GM18508 (cell line): ENCODE data around the gene CDKN1C.

Experiments used
- ATAC-seq: cut with Tn5 transposase; IDR thresholded peaks from one replicate; pipeline ENCODE4 v1.9.1; 2021; ENCODE audit warnings: moderate number of reproducible peaks; ENCODE audit not compliant: insufficient read depth, unreplicated experiment

The CDKN1C gene

DNA sequence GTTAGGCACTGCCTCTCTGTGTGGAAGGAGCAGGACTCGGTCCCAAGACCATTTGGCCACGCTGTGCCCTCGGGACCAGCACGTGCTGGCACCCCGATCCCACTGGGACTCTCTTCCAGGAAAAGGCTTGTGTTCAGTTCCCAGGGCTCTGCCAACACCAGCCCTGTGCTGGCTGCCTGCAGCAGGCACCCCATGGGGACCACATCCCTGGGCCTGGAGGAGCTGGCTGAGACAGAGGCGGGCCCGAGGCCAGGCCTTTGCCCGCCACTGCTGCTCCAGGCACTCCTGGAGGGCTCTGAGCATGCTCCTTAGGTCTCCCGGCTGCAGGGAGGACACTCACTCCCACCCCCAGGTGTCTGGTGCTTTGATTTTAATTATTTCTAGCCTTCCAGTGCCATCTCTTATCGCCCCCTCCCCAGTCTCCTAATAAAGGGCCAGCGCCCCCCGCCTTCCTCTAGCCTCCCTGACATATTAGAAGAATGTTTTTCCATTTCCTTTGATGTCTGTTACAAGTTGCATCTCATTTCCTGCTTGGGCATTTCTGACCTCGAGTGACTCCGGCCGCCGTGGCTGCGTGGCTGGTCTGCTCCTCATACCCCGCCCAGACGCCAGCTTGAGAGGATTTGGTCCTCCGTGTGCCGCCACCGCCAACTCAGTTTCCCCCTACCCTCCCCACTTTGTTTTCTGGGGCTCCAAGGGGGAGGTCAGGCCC is 14.4 kb downstream of the CDKN1C start:
- ATAC-seq: no peak

DNA sequence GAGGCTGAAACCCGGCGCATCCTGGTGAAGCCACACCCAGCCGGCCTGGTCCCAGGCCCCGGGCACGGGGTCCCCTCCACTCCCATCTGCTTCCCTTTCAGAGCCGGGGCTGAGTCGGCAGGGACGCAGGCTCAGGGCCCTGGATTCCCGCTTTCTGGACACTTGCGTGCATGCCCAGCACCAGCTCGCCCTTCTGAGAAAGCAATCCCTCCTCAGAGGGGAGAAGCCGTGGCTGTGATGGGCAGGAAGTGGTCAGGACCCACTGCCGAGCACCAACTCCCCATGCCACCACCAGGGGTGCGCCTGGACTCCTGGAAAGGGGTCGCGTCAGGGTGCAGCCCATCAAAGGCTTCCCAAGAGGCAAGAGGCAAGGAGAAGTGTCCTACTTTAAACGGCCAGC is 15.1 kb downstream of the CDKN1C start:
- no peak for ATAC-seq

DNA sequence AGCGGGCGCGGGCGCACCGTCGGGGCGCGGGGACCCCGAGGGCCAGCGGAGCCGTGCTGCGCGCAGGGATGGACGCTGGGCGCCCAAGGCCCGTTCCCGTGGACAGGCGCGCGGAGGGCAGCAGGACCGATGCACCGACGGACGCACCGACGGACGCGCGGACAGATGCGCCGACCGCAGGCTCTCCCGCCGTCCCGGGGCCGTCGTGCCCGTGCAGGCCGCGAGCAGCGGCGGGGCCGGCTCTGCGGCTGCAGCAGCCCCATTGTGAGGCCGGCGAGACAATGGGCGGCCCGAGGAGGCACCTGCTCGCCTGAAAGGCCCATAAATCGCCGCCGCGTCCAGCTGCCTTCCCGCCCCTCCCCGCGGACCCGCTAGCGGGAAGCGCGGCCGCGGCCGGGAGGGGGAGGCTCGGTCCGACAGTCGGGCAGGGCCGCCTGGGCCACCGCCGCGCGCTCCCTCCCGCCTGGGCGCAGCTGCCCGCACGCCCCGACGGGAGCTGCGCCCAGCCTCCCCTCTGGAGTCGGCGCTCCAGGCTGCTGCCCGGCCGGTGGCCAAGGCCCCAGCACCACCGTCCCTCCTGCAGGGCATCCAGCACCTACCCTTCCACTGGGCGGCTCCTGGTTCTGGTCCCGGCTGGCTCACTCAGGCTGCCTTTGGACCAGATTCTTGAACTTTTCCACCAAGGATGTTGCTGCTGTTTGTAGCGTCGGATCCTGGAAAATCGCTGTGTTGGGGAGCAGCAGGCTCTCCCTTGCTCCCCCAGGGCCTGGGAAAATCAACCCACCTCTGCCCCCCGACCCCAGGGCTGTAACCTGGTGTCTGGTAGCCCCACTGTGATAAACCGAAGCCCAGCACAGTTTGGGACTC is 15.8 kb downstream of the CDKN1C start:
- no peak for ATAC-seq

DNA sequence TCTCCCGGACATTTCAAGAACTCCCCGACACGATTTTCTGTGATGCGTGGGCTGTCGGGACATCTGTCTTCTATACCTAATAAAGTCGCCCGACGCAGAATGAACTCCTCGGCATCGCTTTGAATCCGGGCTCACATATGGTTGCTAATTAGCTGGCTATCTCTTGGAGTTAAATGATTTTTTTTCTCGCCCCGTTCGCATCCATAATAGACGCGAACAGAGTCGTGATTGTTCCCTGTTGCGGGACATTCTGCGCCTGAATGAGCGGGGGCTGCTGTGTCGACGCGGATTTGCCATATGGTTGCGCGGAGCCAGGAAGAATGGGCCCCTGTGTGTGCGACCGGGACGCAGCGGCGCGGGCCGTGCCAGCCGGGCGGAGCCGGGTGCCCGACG is 16.4 kb downstream of the CDKN1C start:
- ATAC-seq: no peak

DNA sequence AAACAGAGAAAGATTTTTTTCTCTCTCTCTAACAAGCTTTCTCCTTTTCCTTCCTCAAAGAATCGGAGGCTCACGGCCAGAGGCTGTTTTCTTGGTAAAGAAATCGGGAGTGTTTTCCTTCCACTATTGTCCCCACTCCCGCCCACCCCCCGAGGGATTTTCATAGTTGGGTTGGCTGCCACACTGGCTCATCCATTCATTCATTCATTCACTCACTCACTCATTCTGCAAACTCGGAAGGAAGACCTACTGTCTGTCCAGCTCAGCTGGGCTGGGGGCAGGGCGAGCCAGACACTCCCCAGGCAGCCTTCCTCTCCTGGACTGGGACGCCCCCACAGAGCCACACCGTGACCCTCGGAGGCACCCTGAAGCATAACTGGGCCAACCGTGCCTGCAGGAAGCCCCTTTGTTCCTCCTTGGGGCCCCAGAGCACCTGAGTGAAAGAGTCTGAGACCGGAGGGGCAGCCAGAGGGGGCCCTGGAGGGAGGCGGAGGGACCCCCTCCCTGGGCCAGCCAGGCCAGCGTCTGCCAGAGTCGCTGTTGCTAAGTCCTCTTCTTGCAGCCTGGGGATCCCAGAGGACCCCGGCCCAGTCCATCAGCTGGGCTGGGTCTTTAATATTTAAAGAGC is 17.0 kb downstream of the CDKN1C start:
- no peak for ATAC-seq

DNA sequence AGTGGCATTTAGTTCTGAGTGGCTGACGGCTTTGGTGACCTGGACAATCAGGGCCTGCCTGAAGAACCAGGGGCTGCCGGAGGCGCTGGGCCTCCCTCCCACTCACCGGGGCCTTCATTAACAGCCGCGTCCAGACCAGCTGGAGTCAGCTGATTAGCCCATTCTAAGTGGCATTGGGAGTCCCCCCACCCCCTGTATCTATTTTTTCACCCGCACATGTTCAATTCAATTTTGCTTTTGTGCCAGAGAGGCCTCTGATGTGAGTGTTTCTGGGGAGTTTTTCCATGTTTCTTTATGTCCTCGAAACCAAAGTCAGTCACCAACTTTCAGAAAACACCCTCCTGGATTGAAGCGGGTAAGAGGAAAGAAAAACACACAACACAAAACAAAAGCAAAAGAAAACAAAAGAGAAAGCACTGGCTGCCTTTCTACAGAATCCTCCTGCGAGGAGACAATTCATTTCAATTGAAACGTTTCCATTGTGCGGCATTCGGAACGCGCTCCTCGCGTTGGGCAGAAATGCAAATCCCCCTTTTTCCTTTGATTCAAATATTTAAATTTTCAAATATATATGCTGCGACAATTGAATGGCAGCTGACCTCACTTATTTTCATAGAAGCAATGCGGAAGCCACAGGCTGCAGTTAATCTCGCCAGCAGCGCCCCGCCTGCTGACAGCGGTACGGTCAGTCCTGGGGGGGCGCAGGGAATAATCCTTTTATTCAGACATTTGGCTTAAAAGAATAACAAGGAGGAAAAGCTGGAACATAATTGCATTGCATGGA is 17.7 kb downstream of the CDKN1C start:
- ATAC-seq: no peak

DNA sequence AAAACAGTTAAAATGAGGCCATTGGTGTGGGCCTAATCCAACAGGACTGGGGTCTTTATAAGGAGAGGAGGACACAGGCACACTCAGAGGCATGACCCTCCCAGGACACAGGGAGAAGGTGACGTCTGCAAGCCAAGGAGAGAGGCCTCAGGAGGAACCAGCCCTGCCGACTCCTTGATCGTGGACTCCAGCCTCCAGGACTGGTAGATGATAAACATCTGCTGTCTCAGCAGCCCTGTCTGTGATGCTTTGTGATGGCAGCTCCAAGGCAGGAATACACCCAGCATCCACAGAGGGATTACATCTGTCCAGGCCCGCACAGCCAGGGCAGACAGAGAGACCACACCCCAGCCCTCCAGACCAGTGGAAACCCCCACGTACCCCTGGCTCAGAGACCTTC is 18.4 kb downstream of the CDKN1C start:
- ATAC-seq: no peak

DNA sequence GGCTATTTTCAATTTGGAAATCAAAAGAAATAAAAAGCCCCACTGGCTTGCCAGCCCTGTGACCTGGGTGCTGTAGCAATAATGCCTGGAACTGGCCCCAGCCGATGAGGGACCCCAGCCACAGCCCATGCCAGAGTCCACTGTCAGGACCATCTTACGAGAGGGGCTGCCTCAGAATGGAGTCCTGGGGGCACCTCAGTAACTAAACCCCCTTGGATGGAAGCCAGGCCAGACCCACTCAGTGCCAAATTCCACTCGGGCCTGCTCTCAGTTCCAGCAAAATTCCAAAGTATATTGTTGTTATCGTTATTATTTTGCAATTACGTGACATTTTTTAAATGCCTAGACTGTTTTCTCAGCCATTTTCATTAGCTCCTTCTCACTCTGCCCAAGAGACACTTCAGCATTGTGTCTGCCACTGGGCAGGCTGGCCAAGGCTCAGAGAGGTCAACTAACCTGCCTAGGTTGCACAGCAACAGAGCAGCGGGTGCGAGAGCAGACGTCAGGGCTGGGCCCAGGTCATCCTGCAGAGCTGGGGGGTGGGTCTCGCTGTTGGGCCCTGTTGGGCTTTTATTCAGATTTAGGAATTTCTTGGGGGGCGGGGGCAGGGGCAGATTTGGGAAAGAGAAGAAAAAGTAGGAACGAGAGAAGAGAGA is 19.5 kb downstream of the CDKN1C start:
- ATAC-seq: no peak

DNA sequence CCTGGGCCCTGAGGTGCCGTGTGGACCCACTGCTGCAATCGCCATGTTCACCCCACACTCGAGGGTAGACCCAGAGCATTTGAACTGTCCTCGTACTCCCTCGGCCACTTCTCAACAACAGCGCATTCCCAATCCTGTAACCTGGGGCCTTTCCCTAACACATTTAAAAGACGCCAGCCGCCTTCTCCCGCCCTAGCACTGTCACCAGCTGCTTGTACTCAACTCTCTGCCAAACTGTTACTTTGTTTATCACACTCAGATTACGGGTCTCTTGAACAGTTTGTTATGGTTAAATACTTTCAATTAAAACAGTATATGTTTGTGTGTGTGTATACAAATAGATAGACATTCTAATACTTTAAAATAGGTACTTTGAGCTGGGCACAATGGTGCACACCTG is 20.7 kb downstream of the CDKN1C start:
- no peak for ATAC-seq

DNA sequence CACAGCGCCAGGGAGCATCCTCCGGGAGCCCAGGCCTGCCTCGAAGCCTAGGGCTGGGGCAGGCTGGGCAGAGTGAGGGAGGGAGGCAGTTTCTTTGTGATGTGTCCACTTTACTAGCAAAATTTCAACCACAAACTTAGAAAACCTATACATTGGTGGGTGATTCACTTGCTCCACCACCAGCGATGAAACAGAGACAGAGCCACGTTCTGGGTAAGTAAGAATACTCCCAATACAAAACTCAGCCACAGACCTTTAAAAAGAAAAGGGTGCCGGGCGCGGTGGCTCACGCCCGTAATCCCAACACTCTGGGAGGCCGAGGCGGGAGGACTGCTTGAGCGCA is 22.3 kb downstream of the CDKN1C start:
- no peak for ATAC-seq

DNA sequence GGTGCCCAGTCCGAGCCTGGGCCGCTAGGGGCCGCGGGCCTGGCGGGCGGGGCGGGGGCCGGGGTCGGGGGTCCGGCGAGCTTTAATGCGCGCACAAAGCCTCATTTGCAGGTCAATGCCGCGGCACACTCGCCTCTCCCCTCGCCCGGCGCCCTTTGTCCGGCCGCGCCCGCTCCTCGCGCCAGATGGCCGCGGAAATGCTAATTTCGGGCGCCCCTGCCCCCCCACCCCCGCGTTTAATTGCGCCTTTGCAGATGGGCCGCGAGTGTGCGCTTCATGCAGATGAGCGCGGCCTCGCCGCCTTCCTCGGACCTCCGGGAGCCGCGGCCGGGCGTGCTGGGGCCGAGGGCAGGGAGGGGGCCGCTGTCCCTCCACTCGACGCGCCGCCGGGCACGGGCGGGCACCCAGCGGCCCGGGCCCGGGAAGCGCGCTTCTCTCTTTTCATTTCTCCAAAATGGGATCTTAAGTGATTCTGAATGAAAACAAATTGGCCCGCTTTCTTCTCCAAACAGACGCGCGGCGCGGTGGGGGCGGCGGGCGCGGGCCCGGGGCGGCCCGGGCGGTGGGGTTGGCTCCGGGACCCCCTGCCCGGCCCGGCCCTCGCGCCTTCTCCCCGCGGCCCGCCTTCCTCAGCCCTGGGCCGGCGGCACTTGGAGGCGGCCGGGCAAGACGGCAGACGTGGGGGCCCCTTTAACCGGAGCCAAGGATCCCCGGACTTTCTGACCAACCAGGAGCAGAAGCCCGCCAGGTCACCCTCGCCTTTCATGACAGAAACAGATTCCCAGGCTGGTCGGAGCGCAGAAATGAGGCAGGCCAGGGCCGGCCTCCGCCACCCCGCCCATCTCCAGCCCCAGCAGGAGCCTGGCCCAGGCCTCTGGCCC is 22.9 kb downstream of the CDKN1C start:
- ATAC-seq: no peak

DNA sequence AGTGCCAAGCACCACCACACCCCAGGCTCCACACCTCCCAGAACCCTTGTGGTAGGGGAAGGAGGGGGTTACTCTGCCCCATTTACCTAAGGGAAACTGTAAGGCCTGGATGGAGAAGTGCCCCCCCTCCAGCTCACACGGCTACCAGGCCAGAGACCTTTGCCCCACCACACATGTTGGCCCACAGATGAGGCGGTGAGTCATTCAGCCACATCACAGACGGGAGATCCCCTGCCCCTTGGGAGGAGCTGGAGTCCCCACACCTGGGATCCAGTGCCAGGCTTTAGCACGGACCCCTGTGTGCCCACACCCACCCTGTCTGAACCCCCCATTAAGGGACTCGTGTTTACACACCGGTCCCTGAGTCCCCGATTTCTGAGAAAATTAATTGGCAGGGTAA is 24.9 kb downstream of the CDKN1C start:
- ATAC-seq: no peak

DNA sequence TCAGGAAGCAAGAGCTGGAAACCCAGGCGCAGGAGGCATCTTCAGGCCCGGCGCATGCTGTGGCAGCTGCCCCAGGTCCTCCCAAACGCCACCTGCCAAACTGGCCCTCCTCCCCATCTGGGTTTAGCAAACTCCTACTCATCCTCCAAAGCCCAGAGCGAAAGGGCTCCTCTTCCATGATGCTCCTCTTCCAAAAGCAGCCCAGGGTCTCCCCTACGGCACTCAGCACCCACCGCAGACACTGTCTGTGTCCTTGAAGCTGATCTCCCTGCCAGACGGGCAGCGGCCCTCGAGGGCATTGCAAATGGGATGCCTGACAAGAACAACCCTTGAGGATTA is 25.9 kb downstream of the CDKN1C start:
- ATAC-seq: no peak

DNA sequence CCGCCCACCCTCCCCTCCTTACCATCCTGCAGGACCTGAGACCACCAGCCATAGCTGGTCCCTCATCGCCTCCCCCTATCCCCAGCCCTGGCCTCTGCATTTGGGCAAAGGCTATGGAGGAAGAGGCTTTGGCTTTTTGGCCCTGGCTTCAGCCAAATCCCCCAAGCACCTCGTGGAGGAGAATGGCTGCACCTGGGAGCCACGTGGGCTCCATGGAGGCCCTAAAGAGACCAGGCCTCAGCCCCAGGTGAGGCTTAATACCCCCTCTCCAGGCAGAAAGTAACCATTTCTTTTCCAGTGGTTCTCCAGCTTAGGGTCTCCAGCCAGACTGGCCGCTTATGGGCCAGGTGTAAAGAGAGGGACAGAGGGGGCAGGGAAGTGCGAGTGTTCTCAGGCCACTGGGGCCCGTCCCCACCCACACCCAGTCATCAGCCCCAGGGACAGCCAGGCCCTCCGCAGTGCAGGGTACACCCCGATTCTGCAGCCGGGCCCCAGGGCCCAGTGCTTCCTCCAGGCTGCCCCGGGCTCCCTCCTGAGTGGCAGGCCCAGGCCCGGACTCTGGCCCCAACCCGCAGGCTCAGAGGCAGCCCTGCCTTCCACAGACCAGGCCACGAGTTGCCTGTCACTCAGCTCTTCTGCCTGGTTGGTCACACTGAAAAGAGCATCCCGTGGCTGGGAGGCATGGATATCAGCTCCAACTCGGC is 26.4 kb downstream of the CDKN1C start:
- no peak for ATAC-seq

DNA sequence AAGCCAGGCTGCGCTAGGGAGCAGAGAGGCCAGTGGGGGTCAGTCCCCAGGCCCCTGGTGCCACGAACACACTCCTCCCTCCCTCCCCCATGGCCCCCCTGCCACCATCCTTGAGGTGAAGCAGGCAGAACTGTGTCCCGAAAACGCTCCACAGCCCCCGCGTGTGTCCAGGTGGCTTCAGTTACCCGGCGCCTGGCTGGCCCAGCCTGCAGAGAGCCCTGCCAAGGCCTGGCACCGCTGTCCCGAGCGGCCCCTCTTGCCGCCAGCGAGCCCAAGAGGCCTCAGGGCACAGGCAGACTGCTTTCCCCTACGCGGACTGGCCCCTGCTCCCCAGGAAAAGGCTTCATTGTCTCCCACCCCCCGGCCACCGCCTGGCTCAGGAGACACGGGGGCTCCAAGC is 27.7 kb downstream of the CDKN1C start:
- no peak for ATAC-seq

DNA sequence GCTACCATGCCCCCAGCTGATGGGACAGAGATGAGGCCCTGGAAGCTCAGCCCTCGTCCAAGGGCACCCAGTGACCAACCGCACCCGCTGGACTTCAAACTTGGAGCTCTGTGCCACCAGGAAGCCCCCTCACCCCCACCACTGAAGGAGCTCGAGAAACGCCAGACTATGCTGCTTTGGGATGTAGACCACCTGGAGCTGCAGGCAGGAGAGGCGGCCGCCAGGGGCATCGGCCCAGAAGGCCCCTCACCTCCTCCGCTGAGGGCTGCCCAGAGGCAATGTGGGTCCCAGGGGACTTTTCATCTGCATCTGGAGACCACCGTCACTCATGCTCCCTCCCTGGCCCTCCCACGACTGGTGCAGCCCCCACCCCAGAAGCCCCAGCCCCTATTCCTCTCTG is 28.3 kb downstream of the CDKN1C start:
- no peak for ATAC-seq

DNA sequence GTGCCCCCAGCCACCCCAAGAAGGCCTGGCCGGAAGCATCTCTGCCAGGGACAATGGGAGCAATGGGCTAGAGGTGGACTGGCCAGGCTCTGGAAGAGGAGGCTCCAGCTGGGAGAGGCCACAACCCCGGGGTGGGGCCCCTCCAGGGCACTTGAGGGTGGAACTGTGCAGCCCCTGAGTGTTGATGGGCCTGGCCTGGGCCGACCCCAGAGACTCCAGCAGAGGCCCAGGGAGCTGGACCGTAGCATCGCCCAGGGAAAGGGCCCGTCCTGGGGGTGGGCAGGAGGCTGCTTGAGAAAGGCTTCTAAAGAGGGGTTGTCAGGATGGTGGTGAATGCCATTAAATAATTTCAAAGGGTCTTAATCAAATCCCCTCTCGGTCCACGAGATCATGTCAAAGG is 30.4 kb downstream of the CDKN1C start:
- no peak for ATAC-seq

DNA sequence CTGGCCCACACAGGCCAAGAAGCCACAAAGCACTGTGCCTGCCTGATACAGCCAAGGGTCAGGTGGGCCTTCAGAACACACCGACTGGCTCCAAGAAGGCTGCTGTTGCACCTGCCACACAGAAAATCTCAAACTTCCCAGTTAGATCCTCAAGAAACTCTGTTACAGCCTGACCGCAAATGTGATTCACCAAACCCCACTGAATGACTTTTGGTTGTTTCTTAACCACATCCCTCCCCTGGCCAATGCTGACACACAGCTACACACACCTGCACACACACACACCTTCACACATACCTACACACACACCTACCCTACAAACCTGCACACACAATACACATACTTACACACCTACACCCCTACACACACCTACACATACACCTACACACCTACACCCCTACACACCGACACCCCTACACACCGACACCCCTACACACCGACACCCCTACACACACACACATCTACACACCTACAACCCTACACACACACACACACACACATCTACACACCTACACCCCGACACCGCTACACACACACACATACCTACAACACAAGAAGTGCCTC is 31.5 kb downstream of the CDKN1C start:
- no peak for ATAC-seq

DNA sequence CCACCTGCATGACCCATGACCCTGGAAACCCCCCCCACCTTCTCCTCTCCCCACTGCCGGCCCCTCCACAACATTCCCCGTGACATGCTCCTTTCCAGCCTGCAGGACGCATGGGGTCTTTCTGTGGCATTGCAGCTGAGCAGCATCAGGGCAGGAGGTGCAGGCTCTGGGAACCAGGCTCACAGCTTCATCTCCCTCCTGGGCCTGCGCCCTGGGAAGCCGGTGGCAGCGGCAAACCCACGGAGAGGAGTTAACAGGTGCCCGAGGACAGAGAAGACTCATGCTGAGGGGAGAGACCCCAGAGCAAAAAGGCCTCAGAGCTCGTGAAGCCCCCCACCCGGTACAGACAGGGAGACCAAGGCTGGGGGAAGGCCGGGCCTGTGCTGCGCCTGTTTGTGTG is 32.2 kb downstream of the CDKN1C start:
- ATAC-seq: no peak
